Measurements from ENCODE around the gene THBS1.

DNA sequence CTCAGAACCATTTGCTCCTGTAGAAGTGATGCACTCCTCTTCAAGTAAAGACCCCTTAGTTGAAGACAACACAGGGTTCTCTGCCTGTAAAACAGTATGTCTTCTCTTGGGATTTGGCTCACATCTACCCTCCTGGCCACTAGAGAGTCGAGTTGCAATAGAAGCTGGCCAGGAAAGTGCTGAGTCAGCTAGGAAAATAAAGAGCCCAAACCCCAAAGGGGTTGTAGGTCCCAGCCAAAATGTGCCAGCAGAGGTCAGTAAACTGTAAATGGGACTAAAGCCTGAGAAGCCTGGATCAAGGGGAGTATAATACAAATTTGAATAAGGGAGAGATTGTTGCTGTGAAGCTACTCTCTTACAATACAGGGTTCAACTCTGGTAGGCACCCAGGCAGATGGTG is 37.2 kb upstream of the THBS1 start:
- no peak for TF ChIP-seq RAD21 (IDR thresholded peaks at IDR 0.05; ENCODE audit: low read depth)
- no peak for TF ChIP-seq TAF1 (IDR thresholded peaks at IDR 0.05; ENCODE audit: low read depth)
- no peak for TF ChIP-seq EP300 (IDR thresholded peaks at IDR 0.05; ENCODE audit: borderline replicate concordance)
- TF ChIP-seq, protein P1, sequence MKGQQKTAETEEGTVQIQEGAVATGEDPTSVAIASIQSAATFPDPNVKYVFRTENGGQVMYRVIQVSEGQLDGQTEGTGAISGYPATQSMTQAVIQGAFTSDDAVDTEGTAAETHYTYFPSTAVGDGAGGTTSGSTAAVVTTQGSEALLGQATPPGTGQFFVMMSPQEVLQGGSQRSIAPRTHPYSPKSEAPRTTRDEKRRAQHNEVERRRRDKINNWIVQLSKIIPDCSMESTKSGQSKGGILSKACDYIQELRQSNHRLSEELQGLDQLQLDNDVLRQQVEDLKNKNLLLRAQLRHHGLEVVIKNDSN (IDR thresholded peaks at IDR 0.05), result no peak
- no peak for TF ChIP-seq TEAD4 (IDR thresholded peaks at IDR 0.05)

Measured in Ishikawa (cell line).